ENCODE data around the gene GTPBP1.

The GTPBP1 gene

GRCh38 chr22:38734421-38735100 is 28.8 kb downstream of the GTPBP1 start:
- intact Hi-C loops (cut with DNase I; ENCODE audit: low total_unique reads): no loop called here
- Histone ChIP-seq H3K9me3 (no peaks in the 10 kb centered on the region), H3K4me3 (no peak overlapping the region), H3K27ac (peak overlapping the region; percentile 79 to 88), H3K4me1 (peaks cover 0 to 55% (median 42%) of the 10 kb centered on the region in 4 donors), H3K27me3 (no peaks in the 10 kb centered on the region), H3K36me3 (peaks cover 63 to 85% (median 75%) of the 10 kb centered on the region in 3 donors)
- no peak for DNase-seq
- TF ChIP-seq, protein P1, sequence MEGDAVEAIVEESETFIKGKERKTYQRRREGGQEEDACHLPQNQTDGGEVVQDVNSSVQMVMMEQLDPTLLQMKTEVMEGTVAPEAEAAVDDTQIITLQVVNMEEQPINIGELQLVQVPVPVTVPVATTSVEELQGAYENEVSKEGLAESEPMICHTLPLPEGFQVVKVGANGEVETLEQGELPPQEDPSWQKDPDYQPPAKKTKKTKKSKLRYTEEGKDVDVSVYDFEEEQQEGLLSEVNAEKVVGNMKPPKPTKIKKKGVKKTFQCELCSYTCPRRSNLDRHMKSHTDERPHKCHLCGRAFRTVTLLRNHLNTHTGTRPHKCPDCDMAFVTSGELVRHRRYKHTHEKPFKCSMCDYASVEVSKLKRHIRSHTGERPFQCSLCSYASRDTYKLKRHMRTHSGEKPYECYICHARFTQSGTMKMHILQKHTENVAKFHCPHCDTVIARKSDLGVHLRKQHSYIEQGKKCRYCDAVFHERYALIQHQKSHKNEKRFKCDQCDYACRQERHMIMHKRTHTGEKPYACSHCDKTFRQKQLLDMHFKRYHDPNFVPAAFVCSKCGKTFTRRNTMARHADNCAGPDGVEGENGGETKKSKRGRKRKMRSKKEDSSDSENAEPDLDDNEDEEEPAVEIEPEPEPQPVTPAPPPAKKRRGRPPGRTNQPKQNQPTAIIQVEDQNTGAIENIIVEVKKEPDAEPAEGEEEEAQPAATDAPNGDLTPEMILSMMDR (IDR thresholded peaks at IDR 0.05): no peak

- no peak overlapping the region for H3K4me3 ChIP-seq
- peak overlapping the region; percentile 79 to 88 for H3K27ac ChIP-seq
- intact Hi-C loops (cut with DNase I; ENCODE audit: low total_unique reads): no loop called here
- no peak for DNase-seq
- H3K27me3 ChIP-seq: no peaks in the 10 kb centered on the region
- TF ChIP-seq, protein P1 (IDR thresholded peaks at IDR 0.05): no peak
- H3K9me3 ChIP-seq: no peaks in the 10 kb centered on the region
- H3K36me3 ChIP-seq: peaks cover 65 to 85% (median 75%) of the 10 kb centered on the region in 3 donors
- peaks cover 0 to 55% (median 42%) of the 10 kb centered on the region in 4 donors for H3K4me1 ChIP-seq
Measured at GRCh38 chr22:38735126-38735464, 29.4 kb downstream of the GTPBP1 start.

DNA sequence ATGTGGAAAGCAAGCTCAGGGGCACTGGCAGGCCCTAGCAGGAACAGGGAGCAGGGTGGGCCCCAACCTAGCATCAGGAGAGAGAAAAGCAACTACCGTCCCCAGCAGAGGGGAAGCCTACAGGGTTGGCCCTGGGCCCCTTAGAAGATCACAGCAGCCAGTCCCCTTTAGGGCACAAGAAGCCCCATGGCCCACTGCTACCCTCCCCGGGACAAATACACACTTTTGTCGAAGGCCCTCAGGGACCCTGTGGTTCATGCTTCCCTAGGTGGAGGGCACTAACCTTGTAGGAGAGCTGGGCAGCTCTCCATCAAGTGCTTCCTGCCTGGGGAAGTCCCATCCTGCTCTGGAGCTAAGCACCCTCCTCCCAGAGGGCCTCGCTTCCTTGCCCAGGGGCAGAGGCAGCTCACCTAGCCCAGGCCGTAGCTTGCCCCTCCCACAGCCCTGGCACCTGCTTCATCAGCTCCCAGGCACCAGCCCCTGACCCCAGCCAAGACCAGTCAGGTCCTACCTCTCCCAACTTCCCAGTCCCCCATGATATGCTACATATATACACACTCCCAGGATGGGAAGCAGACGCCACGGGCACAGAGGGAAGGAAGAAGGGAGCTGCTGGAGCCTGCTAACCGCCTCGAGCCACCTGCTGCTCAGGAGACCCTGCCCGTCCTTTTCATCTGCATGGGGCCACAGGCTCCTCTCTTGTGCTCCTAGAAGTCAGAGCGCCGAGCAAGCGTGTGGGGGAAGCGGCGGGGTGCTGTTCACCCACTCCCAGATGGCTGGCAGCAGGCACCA is 29.9 kb downstream of the GTPBP1 start:
- Histone ChIP-seq H3K4me3 (no peak overlapping the region), H3K27me3 (no peaks in the 10 kb centered on the region), H3K36me3 (peaks cover 66 to 85% (median 75%) of the 10 kb centered on the region in 3 donors), H3K4me1 (peaks cover 0 to 55% (median 42%) of the 10 kb centered on the region in 4 donors), H3K9me3 (no peaks in the 10 kb centered on the region), H3K27ac (peak overlapping the region; percentile 79 to 88)
- DNase-seq: no peak
- intact Hi-C loops (cut with DNase I; ENCODE audit: low total_unique reads): no loop called here
- TF ChIP-seq, protein P1 (IDR thresholded peaks at IDR 0.05): no peak

- Histone ChIP-seq H3K36me3 (peaks cover 69 to 85% (median 75%) of the 10 kb centered on the region in 3 donors), H3K4me3 (no peak overlapping the region), H3K4me1 (peaks cover 0 to 53% (median 41%) of the 10 kb centered on the region in 4 donors), H3K27me3 (no peaks in the 10 kb centered on the region), H3K27ac (peak overlapping the region in 1 of 2 donors; percentile 88), H3K9me3 (no peaks in the 10 kb centered on the region)
- intact Hi-C loops (cut with DNase I; ENCODE audit: low total_unique reads): no loop called here
- TF ChIP-seq, protein P1 (IDR thresholded peaks at IDR 0.05): no peak
- DNase-seq: no peak
Measured at GRCh38 chr22:38736257-38736570, 30.5 kb downstream of the GTPBP1 start.

DNA sequence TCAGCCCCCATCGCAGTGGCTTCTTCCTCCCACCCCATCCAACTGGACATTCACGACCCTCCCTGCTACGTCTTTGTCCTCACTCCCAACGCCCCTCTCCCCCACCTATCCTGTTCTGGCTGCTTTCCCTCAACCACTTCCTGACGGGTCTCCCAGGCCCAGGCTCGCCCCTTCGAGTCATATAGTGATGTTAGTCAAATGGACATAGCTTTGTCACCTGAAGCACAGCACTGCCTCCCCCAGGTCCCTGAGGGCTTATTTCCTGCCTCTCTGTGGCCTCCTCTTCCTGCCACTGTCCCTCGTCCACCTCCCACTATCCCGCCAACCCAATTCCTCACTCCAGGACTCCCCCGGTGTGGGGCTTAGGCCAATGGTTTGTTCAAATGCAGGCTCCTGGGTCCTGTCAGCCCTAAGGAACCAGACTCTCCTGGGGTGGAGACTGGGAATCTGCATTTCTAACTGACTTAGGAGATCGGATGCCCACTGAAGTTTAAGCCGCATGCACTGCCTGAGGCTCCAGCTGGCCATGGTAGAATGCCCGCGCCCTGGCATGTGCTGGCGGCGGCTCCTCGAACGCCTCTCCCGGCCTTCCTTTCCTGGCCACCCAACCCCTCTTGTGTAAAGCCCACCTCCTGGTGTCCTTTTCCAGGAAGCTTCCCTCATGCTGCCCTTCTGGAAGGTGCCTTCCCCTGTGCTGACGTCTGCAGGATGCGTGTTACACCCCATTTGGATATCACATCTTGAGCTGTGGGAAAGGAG is 31.7 kb downstream of the GTPBP1 start:
- DNase-seq: no peak
- intact Hi-C loops (cut with DNase I; ENCODE audit: low total_unique reads): no loop called here
- Histone ChIP-seq H3K36me3 (peaks cover 81 to 94% (median 83%) of the 10 kb centered on the region in 3 donors), H3K4me1 (peaks cover 0 to 40% (median 29%) of the 10 kb centered on the region in 4 donors), H3K27ac (peak overlapping the region in 1 of 2 donors; percentile 9), H3K9me3 (no peaks in the 10 kb centered on the region), H3K27me3 (no peaks in the 10 kb centered on the region), H3K4me3 (no peak overlapping the region)
- TF ChIP-seq, protein P1 (IDR thresholded peaks at IDR 0.05): no peak

Data from tibial artery (tissue), 4 donors.